GM23338 (cell line): Measurements from ENCODE around the gene SLC38A9. TPM values are rescaled to one million over a fixed set of nuclear protein-coding genes. Genes with fewer than 3 reads are reported as not detected.

ENCODE experiments used
- ATAC-seq: fragments of 200-7000 bp; cut with Tn5 transposase; 3 replicates; pipeline ENCODE4 v1.9.1; 2020
- DNase-seq: peaks from one replicate; pipeline ENCODE4 v3.0.0-alpha.2; 2015; ENCODE audit warnings: low spot score
- H2AFZ ChIP-seq: fragments of 200-600 bp; sonication (generic); 2 replicates; pipeline ENCODE4 v1.8.0; 2016; ENCODE audit warnings: antibody characterized with exemption, mild to moderate bottlenecking, moderate library complexity
- H3F3A ChIP-seq: fragments of 200-600 bp; sonication (generic); replicated peaks from 2 replicates; pipeline ENCODE4 v1.8.0; 2017; ENCODE audit warnings: antibody characterized with exemption, mixed run types, low read depth
- H3K27ac ChIP-seq: fragments of 200-600 bp; sonication (generic); 2 replicates; pipeline ENCODE4 v1.6.1; 2016; ENCODE audit warnings: low read depth
- H3K27me3 ChIP-seq: fragments of 200-600 bp; sonication (generic); 2 replicates; pipeline ENCODE4 v1.8.0; 2016; ENCODE audit warnings: mild to moderate bottlenecking, mixed run types, moderate library complexity; ENCODE audit not compliant: insufficient read depth
- H3K36me3 ChIP-seq: fragments of 200-600 bp; sonication (generic); 2 replicates; pipeline ENCODE4 v1.8.0; 2016; ENCODE audit warnings: mild to moderate bottlenecking; ENCODE audit not compliant: insufficient read depth
- H3K4me1 ChIP-seq: fragments of 200-600 bp; sonication (generic); 2 replicates; pipeline ENCODE4 v1.8.0; 2016; ENCODE audit warnings: mild to moderate bottlenecking, moderate library complexity; ENCODE audit not compliant: insufficient read depth
- H3K4me2 ChIP-seq: fragments of 200-600 bp; sonication (generic); 2 replicates; pipeline ENCODE4 v1.7.1; 2017; ENCODE audit warnings: mixed run types
- H3K4me3 ChIP-seq: fragments of 200-600 bp; sonication (generic); 2 replicates; pipeline ENCODE4 v1.6.1; 2016; ENCODE audit warnings: mixed run types
- H3K79me2 ChIP-seq: fragments of 200-600 bp; sonication (generic); replicated peaks from 2 replicates; pipeline ENCODE4 v1.8.0; 2017; ENCODE audit warnings: mild to moderate bottlenecking; ENCODE audit not compliant: insufficient read depth
- H3K9me2 ChIP-seq: fragments of 200-600 bp; sonication (generic); 2 replicates; pipeline ENCODE4 v1.8.0; 2017; ENCODE audit not compliant: insufficient read depth
- H4K20me1 ChIP-seq: fragments of 200-600 bp; sonication (generic); replicated peaks from 2 replicates; pipeline ENCODE4 v1.8.0; 2017; ENCODE audit warnings: mild to moderate bottlenecking; ENCODE audit not compliant: insufficient read depth
- H3K27ac Mint-ChIP-seq: 2 replicates; pipeline ENCODE4 v1.8.0; 2020; ENCODE audit warnings: inconsistent platforms, mild to moderate bottlenecking, moderate library complexity, mixed read lengths
- H3K27me3 Mint-ChIP-seq: 3 replicates; pipeline ENCODE4 v1.8.0; 2022; ENCODE audit warnings: low read depth, mild to moderate bottlenecking, moderate library complexity, mixed read lengths, inconsistent platforms; ENCODE audit not compliant: insufficient read depth, poor library complexity
- H3K36me3 Mint-ChIP-seq: 3 replicates; pipeline ENCODE4 v1.8.0; 2021; ENCODE audit warnings: low read depth, mild to moderate bottlenecking, inconsistent platforms, moderate library complexity, mixed read lengths
- H3K4me1 Mint-ChIP-seq: 3 replicates; pipeline ENCODE4 v1.8.0; 2020; ENCODE audit warnings: mild to moderate bottlenecking, inconsistent platforms, mixed read lengths
- H3K4me3 Mint-ChIP-seq: 3 replicates; pipeline ENCODE4 v1.8.0; 2021; ENCODE audit warnings: moderate library complexity, mild to moderate bottlenecking, inconsistent platforms, mixed read lengths
- H3K9me3 Mint-ChIP-seq: 3 replicates; pipeline ENCODE4 v1.8.0; 2020; ENCODE audit warnings: moderate library complexity, mild to moderate bottlenecking, inconsistent platforms, mixed read lengths
- CREB1 ChIP-seq: fragments of 250-450 bp; sonication (Bioruptor Pico); IDR thresholded peaks from 2 replicates; pipeline ENCODE4 v1.5.0; 2020; ENCODE audit warnings: low read depth, mild to moderate bottlenecking, moderate library complexity
- CTCF ChIP-seq, 2 experiments: fragments of 200-600 bp in 1 of 2; sonication (generic) in 1 of 2; conservative IDR thresholded peaks; 2 replicates each; pipeline versions ENCODE4 v1.5.1 to v1.6.1; 2016 to 2017; ENCODE audit warnings: antibody characterized with exemption in 2 of 2, low read depth in 2 of 2, mild to moderate bottlenecking in 2 of 2, moderate library complexity in 1 of 2
- EZH2 ChIP-seq: fragments of 200-600 bp; sonication (generic); IDR thresholded peaks from one replicate; pipeline ENCODE4 v1.8.0; 2017; ENCODE audit warnings: antibody characterized with exemption, mild to moderate bottlenecking, low read depth; ENCODE audit not compliant: unreplicated experiment
- STAT1 ChIP-seq: IDR thresholded peaks from one replicate; pipeline ENCODE4 v1.6.1; 2016; ENCODE audit warnings: antibody characterized with exemption; ENCODE audit not compliant: unreplicated experiment
- ZNF331 ChIP-seq: fragments of 250-450 bp; sonication (Bioruptor Pico); IDR thresholded peaks from 2 replicates; pipeline ENCODE4 v1.5.0; 2020; ENCODE audit warnings: low read depth, mild to moderate bottlenecking, moderate library complexity
- ZNF462 ChIP-seq: fragments of 250-450 bp; sonication (Bioruptor Pico); IDR thresholded peaks from 2 replicates; pipeline ENCODE4 v1.5.0; 2020; ENCODE audit warnings: mild to moderate bottlenecking, moderate library complexity
- polyA plus RNA-seq: library from polyadenylated mRNA; unstranded; fragments of >200 nt; fragmentation: Nextera tagmentation; extraction: Ambion mirVana; gene quantifications from 2 replicates; pipeline ENCODE4 v1.2.1, GENCODE V29; 2016
- total RNA-seq: library from RNA; depleted of rRNA; stranded (reverse); fragments of >200 nt; shearing (Covaris generic); gene quantifications from 2 replicates; pipeline ENCODE4 v1.2.3, GENCODE V29; 2014

The SLC38A9 gene
- total and polyA plus RNA-seq, 2 experiments from 2014 or later = 30.8 to 64.8 TPM

- TF ChIP-seq ZNF462 (CRISPR knock-in tag) (no peak), STAT1 (no peak), CREB1 (CRISPR knock-in tag) (no peak)
These were observed 73.7 kb downstream of the SLC38A9 start (continued) for GRCh38 chr5:55638455-55638854.

- no peak for ATAC-seq
- H3K4me2 ChIP-seq = no peak overlapping the region
- no peaks in the 10 kb centered on the region for H3K9me3 Mint-ChIP-seq
- no peak for TF ChIP-seq CTCF (conservative IDR thresholded peaks at IDR 0.05; ENCODE audit: low read depth in 2 of 2)
- TF ChIP-seq ZNF462 (CRISPR knock-in tag) = no peak
- TF ChIP-seq ZNF331 = no peak
- TF ChIP-seq EZH2 = no peak
These were observed 74.1 kb downstream of the SLC38A9 start for GRCh38 chr5:55638051-55638450.

More at GRCh38 chr5:55638051-55638450, 74.1 kb downstream of the SLC38A9 start:
- Mint-ChIP-seq H3K27me3 (peaks cover 2% of the 10 kb centered on the region), H3K27ac (no peak overlapping the region), H3K36me3 (peaks cover 2% of the 10 kb centered on the region; the same call in 1 of the 3 replicates), H3K4me1 (peaks cover 22% of the 10 kb centered on the region), H3K4me3 (no peak overlapping the region)
- Histone ChIP-seq H3K4me1 (peaks cover 20% of the 10 kb centered on the region), H3K79me2 (no peaks in the 10 kb centered on the region), H3K36me3 (no peaks in the 10 kb centered on the region), H2AFZ (no peak overlapping the region), H3K9me2 (no peaks in the 10 kb centered on the region), H3F3A (no peaks in the 10 kb centered on the region), H3K27ac (no peak overlapping the region), H3K27me3 (no peaks in the 10 kb centered on the region), H4K20me1 (no peaks in the 10 kb centered on the region), H3K4me3 (no peak overlapping the region)
- DNase-seq = no peak
